HUES64 (cell line): ENCODE data around the gene KICS2. TPM values are rescaled to one million over a fixed set of nuclear protein-coding genes. Genes with fewer than 3 reads are reported as not detected.

Experiments
- H3K27ac ChIP-seq: 2 replicates; pipeline ENCODE4 v1.7.0; 2013; ENCODE audit warnings: low read depth, low read length, inconsistent platforms
- H3K27me3 ChIP-seq: 2 replicates; pipeline ENCODE4 v1.6.1; 2013; ENCODE audit warnings: mild to moderate bottlenecking, low read length; ENCODE audit not compliant: insufficient read depth
- H3K36me3 ChIP-seq: 2 replicates; pipeline ENCODE4 v1.6.1; 2013; ENCODE audit warnings: mild to moderate bottlenecking, low read length; ENCODE audit not compliant: insufficient read depth
- H3K4me1 ChIP-seq: 2 replicates; pipeline ENCODE4 v1.6.1; 2013; ENCODE audit warnings: mild to moderate bottlenecking, low read length, moderate library complexity; ENCODE audit not compliant: insufficient read depth
- H3K4me3 ChIP-seq: 2 replicates; pipeline ENCODE4 v1.5.1; 2013; ENCODE audit warnings: mild to moderate bottlenecking, low read length, moderate library complexity
- H3K9ac ChIP-seq: 2 replicates; pipeline ENCODE4 v1.6.1; 2013; ENCODE audit warnings: mild to moderate bottlenecking, low read depth, low read length
- H3K9me3 ChIP-seq: 2 replicates; pipeline ENCODE4 v1.6.1; 2013; ENCODE audit warnings: low read depth, low read length; ENCODE audit not compliant: insufficient read depth
- WGBS: fragments of 150-250, 120-280 bp; methylation state at CpG from one replicate; pipeline ENCODE4 v1.1.7; 2013; ENCODE audit warnings: missing lambda C conversion rate; 5-methylcytosine and 5-hydroxymethylcytosine counted together
- polyA plus RNA-seq, 2 experiments: library from polyadenylated mRNA; stranded (reverse); fragments of 50-300 nt; gene quantifications; one replicate each; pipeline ENCODE4 v1.2.3, GENCODE V29; 2013

Gene KICS2
- 3.8 TPM for polyA plus RNA-seq (2013, experiment 1 of 2)
- 5.0 TPM for polyA plus RNA-seq (2013, experiment 2 of 2)

GRCh38 chr12:64222009-64222765 is at the start of gene KICS2:
Gene KICS2, minus strand, starts transcription at chr12:64222296. Its CDS starts 59 bp downstream, at chr12:64222237.
- Histone ChIP-seq H3K4me3 (peak within 1 kb of the TSS; percentile 87), H3K27me3 (no peaks in the 10 kb centered on the region), H3K36me3 (no peaks in the 10 kb centered on the region), H3K9me3 (no peaks in the 10 kb centered on the region), H3K9ac (peak within 1 kb of the TSS; percentile 91), H3K4me1 (peaks cover 35% of the 10 kb centered on the region), H3K27ac (peak within 1 kb of the TSS; percentile 88)
- WGBS: under 1% methylated on average over 56 of the region's 56 CpGs

GRCh38 chr12:64270411-64270810 is 48.3 kb upstream of the KICS2 start:
- H3K4me3 ChIP-seq: no peak overlapping the region
- H3K4me1 ChIP-seq: no peaks in the 10 kb centered on the region
- H3K27ac ChIP-seq: no peak overlapping the region
- H3K9me3 ChIP-seq: no peaks in the 10 kb centered on the region
- no peak overlapping the region for H3K9ac ChIP-seq
- H3K27me3 ChIP-seq: no peaks in the 10 kb centered on the region
- 100% methylated on average over 1 of the region's 1 CpG for WGBS
- no peaks in the 10 kb centered on the region for H3K36me3 ChIP-seq

- Histone ChIP-seq H3K27ac (no peak overlapping the region), H3K36me3 (no peaks in the 10 kb centered on the region), H3K9ac (no peak overlapping the region), H3K4me3 (no peak overlapping the region), H3K9me3 (no peaks in the 10 kb centered on the region), H3K27me3 (no peaks in the 10 kb centered on the region), H3K4me1 (no peaks in the 10 kb centered on the region)
- whole genome bisulfite sequencing: 71% methylated on average over 2 of the region's 2 CpGs
Measured at GRCh38 chr12:64269161-64269560, 47.1 kb upstream of the KICS2 start.

GRCh38 chr12:64268409-64268808 is 46.3 kb upstream of the KICS2 start:
- 61% methylated on average over 2 of the region's 2 CpGs for WGBS
- H3K4me3 ChIP-seq: no peak overlapping the region
- no peaks in the 10 kb centered on the region for H3K27me3 ChIP-seq
- H3K9ac ChIP-seq: no peak overlapping the region
- no peaks in the 10 kb centered on the region for H3K36me3 ChIP-seq
- no peaks in the 10 kb centered on the region for H3K9me3 ChIP-seq
- no peaks in the 10 kb centered on the region for H3K4me1 ChIP-seq
- no peak overlapping the region for H3K27ac ChIP-seq

GRCh38 chr12:64265839-64266238 is 43.7 kb upstream of the KICS2 start:
- 96% methylated on average over 2 of the region's 2 CpGs for WGBS
- H3K36me3 ChIP-seq: no peaks in the 10 kb centered on the region

GRCh38 chr12:64261813-64262212 is 39.7 kb upstream of the KICS2 start:
- Histone ChIP-seq H3K36me3 (no peaks in the 10 kb centered on the region), H3K9me3 (no peaks in the 10 kb centered on the region), H3K27ac (no peak overlapping the region), H3K4me3 (no peak overlapping the region), H3K4me1 (no peaks in the 10 kb centered on the region), H3K9ac (no peak overlapping the region), H3K27me3 (no peaks in the 10 kb centered on the region)
- WGBS: 92% methylated on average over 5 of the region's 5 CpGs

More at GRCh38 chr12:64265839-64266238, 43.7 kb upstream of the KICS2 start:
- no peaks in the 10 kb centered on the region for H3K9me3 ChIP-seq
- H3K4me3 ChIP-seq: no peak overlapping the region
- no peaks in the 10 kb centered on the region for H3K27me3 ChIP-seq
- H3K27ac ChIP-seq: no peak overlapping the region
- H3K4me1 ChIP-seq: no peaks in the 10 kb centered on the region
- no peak overlapping the region for H3K9ac ChIP-seq

GRCh38 chr12:64258576-64258975 is 36.5 kb upstream of the KICS2 start:
- Histone ChIP-seq H3K36me3 (no peaks in the 10 kb centered on the region), H3K27me3 (no peaks in the 10 kb centered on the region), H3K4me3 (no peak overlapping the region), H3K9ac (no peak overlapping the region), H3K4me1 (no peaks in the 10 kb centered on the region), H3K27ac (no peak overlapping the region), H3K9me3 (no peaks in the 10 kb centered on the region)
- WGBS: 74% methylated on average over 3 of the region's 3 CpGs

GRCh38 chr12:64256166-64256800 is 34.2 kb upstream of the KICS2 start:
- whole genome bisulfite sequencing: 85% methylated on average over 3 of the region's 4 CpGs

GRCh38 chr12:64255249-64255648 is 33.2 kb upstream of the KICS2 start:
- H3K27ac ChIP-seq: no peak overlapping the region
- no peaks in the 10 kb centered on the region for H3K4me1 ChIP-seq
- no peak overlapping the region for H3K9ac ChIP-seq
- no peaks in the 10 kb centered on the region for H3K36me3 ChIP-seq
- no peak overlapping the region for H3K4me3 ChIP-seq
- 92% methylated on average over 4 of the region's 4 CpGs for WGBS
- no peaks in the 10 kb centered on the region for H3K9me3 ChIP-seq
- H3K27me3 ChIP-seq: no peaks in the 10 kb centered on the region

More at GRCh38 chr12:64256166-64256800, 34.2 kb upstream of the KICS2 start:
- no peak overlapping the region for H3K27ac ChIP-seq
- no peak overlapping the region for H3K4me3 ChIP-seq
- no peaks in the 10 kb centered on the region for H3K27me3 ChIP-seq
- H3K9ac ChIP-seq: no peak overlapping the region
- no peaks in the 10 kb centered on the region for H3K4me1 ChIP-seq
- no peaks in the 10 kb centered on the region for H3K9me3 ChIP-seq
- H3K36me3 ChIP-seq: no peaks in the 10 kb centered on the region

GRCh38 chr12:64253356-64253755 is 31.3 kb upstream of the KICS2 start:
- no peak overlapping the region for H3K4me3 ChIP-seq
- H3K4me1 ChIP-seq: no peaks in the 10 kb centered on the region
- no peaks in the 10 kb centered on the region for H3K9me3 ChIP-seq
- no peaks in the 10 kb centered on the region for H3K27me3 ChIP-seq
- H3K27ac ChIP-seq: no peak overlapping the region
- WGBS: no CpG with 5 or more reads among the region's 1 CpG
- no peak overlapping the region for H3K9ac ChIP-seq
- H3K36me3 ChIP-seq: no peaks in the 10 kb centered on the region

GRCh38 chr12:64252681-64253080 is 30.6 kb upstream of the KICS2 start:
- Histone ChIP-seq H3K9ac (no peak overlapping the region), H3K4me3 (no peak overlapping the region), H3K36me3 (no peaks in the 10 kb centered on the region), H3K9me3 (no peaks in the 10 kb centered on the region), H3K27ac (no peak overlapping the region), H3K4me1 (no peaks in the 10 kb centered on the region), H3K27me3 (no peaks in the 10 kb centered on the region)
- WGBS: 94% methylated on average over 3 of the region's 3 CpGs
